ENCODE results near the gene NID2. TPM values are rescaled to one million over a fixed set of nuclear protein-coding genes. Genes with fewer than 3 reads are reported as not detected.

NID2 gene
- total RNA-seq, 1 experiment from 2014 or later, result 22.2 TPM

GRCh38 chr14:52058341-52058740, 10.5 kb downstream of the NID2 start:
- no peak for DNase-seq (ENCODE audit: low spot score)

- DNase-seq (ENCODE audit: low spot score), result no peak
Measured at GRCh38 chr14:52055167-52055566, 13.7 kb downstream of the NID2 start.

- no peak for DNase-seq (ENCODE audit: low spot score)
Measured at GRCh38 chr14:52054678-52055077, 14.2 kb downstream of the NID2 start.

- no peak for DNase-seq (ENCODE audit: low spot score)
Measured at GRCh38 chr14:52053044-52053443, 15.8 kb downstream of the NID2 start.

- no peak for DNase-seq (ENCODE audit: low spot score)
Measured at GRCh38 chr14:52052288-52052943, 16.4 kb downstream of the NID2 start.

GRCh38 chr14:52051871-52052270, 17.0 kb downstream of the NID2 start:
- no peak for DNase-seq (ENCODE audit: low spot score)

- DNase-seq (ENCODE audit: low spot score), result no peak
Measured at GRCh38 chr14:52051251-52051650, 17.6 kb downstream of the NID2 start.

- no peak for DNase-seq (ENCODE audit: low spot score)
Measured at GRCh38 chr14:52049721-52050588, 18.9 kb downstream of the NID2 start.

GRCh38 chr14:52049271-52049670, 19.6 kb downstream of the NID2 start:
- DNase-seq (ENCODE audit: low spot score), result no peak

GRCh38 chr14:52048641-52049204, 20.1 kb downstream of the NID2 start:
- no peak for DNase-seq (ENCODE audit: low spot score)

GRCh38 chr14:52048116-52048515, 20.7 kb downstream of the NID2 start:
- DNase-seq (ENCODE audit: low spot score), result no peak

- DNase-seq (ENCODE audit: low spot score), result no peak
Measured at GRCh38 chr14:52046376-52046917, 22.4 kb downstream of the NID2 start.

- no peak for DNase-seq (ENCODE audit: low spot score)
Measured at GRCh38 chr14:52044791-52045522, 23.9 kb downstream of the NID2 start.

- peak; percentile 49 for DNase-seq (ENCODE audit: low spot score)
Measured at GRCh38 chr14:52043690-52044089, 25.2 kb downstream of the NID2 start.

- DNase-seq (ENCODE audit: low spot score), result no peak
Measured at GRCh38 chr14:52042371-52043289, 26.2 kb downstream of the NID2 start.

- DNase-seq (ENCODE audit: low spot score), result no peak
Measured at GRCh38 chr14:52040598-52040997, 28.3 kb downstream of the NID2 start.

GRCh38 chr14:52039124-52039815, 29.6 kb downstream of the NID2 start:
- DNase-seq (ENCODE audit: low spot score), result no peak

- peak; percentile 46 for DNase-seq (ENCODE audit: low spot score)
Measured at GRCh38 chr14:52033101-52033642, 35.7 kb downstream of the NID2 start.

- no peak for DNase-seq (ENCODE audit: low spot score)
Measured at GRCh38 chr14:52032204-52032801, 36.6 kb downstream of the NID2 start.

Data from H4 (cell line).